ENCODE data around the gene SPATA6L. TPM values are rescaled to one million over a fixed set of nuclear protein-coding genes. Genes with fewer than 3 reads are reported as not detected.

Gene SPATA6L
- total RNA-seq, 1 donor from 2014 or later = 0.53 TPM

GRCh38 chr9:4678679-4679267 lies 12.5 kb upstream of the SPATA6L start:
- Mint-ChIP-seq H3K27ac (no peak overlapping the region), H3K4me3 (no peak overlapping the region), H3K36me3 (ENCODE audit: low read depth) (peaks cover 6% of the 10 kb centered on the region), H3K4me1 (peaks cover 5% of the 10 kb centered on the region), H3K9me3 (no peaks in the 10 kb centered on the region), H3K27me3 (no peaks in the 10 kb centered on the region)
- no peak for TF ChIP-seq CTCF (IDR thresholded peaks at IDR 0.05)
- POLR2A ChIA-PET = interaction anchor here (0.7 to 1.5 kb wide), 12 partner anchors 13 to 1330 kb away, joined by 3 to 21 read pairs (median 5); partner anchors contain the start of genes AK3, JAK2, PLGRKT and PLPP6
- ATAC-seq (ENCODE audit: low read depth) (peak; percentile 19), DNase-seq (peak; percentile 23)
- CTCF ChIA-PET = interaction anchor here (1.4 kb wide), 1 partner anchor 13 kb away, joined by 5 read pairs; the partner anchor contains the start of gene SPATA6L
- intact Hi-C loops (cut with micrococcal nuclease) = loop anchor here (1.0 to 5.0 kb wide), 13 partner anchors 12 to 1834 kb away; partner anchors contain the start of genes AK3, ERMP1, JAK2 and PLPP6

GRCh38 chr9:4677392-4677791 lies 11.1 kb upstream of the SPATA6L start:
- CTCF ChIA-PET = interaction anchor here (0.7 kb wide), 1 partner anchor 1197 kb away, joined by 4 read pairs; no protein-coding TSS in a partner anchor
- Mint-ChIP-seq H3K36me3 (ENCODE audit: low read depth) (no peaks in the 10 kb centered on the region), H3K4me1 (no peaks in the 10 kb centered on the region), H3K27me3 (no peaks in the 10 kb centered on the region), H3K27ac (no peak overlapping the region), H3K9me3 (no peaks in the 10 kb centered on the region), H3K4me3 (no peak overlapping the region)
- DNase-seq (no peak), ATAC-seq (ENCODE audit: low read depth) (no peak)
- intact Hi-C loops (cut with micrococcal nuclease) = loop anchor here (5.0 kb wide), 3 partner anchors 1155 to 1735 kb away; partner anchors contain the start of genes ERMP1 and UHRF2
- TF ChIP-seq CTCF (IDR thresholded peaks at IDR 0.05) = no peak
- POLR2A ChIA-PET = interaction anchor here (0.7 kb wide), 2 partner anchors 295 to 916 kb away, joined by 3 to 4 read pairs; no protein-coding TSS in a partner anchor

GRCh38 chr9:4674783-4675182 lies 8.5 kb upstream of the SPATA6L start:
- intact Hi-C loops (cut with micrococcal nuclease) = loop anchor here (5.0 kb wide), 3 partner anchors 1158 to 1738 kb away; partner anchors contain the start of genes ERMP1 and UHRF2
- Mint-ChIP-seq H3K27me3 (no peaks in the 10 kb centered on the region), H3K4me1 (no peaks in the 10 kb centered on the region), H3K27ac (no peak overlapping the region), H3K4me3 (no peak overlapping the region), H3K36me3 (ENCODE audit: low read depth) (no peaks in the 10 kb centered on the region), H3K9me3 (no peaks in the 10 kb centered on the region)
- ChIA-PET CTCF (no interaction called here), POLR2A (interaction anchor here (0.8 kb wide), 1 partner anchor 11 kb away, joined by 3 read pairs; no protein-coding TSS in a partner anchor)
- no peak for TF ChIP-seq CTCF (IDR thresholded peaks at IDR 0.05)
- ATAC-seq (ENCODE audit: low read depth) (no peak), DNase-seq (no peak)

- POLR2A ChIA-PET = no interaction called here
These were observed 5.5 kb upstream of the SPATA6L start for GRCh38 chr9:4671737-4672136.

More at GRCh38 chr9:4671737-4672136, 5.5 kb upstream of the SPATA6L start:
- CTCF ChIA-PET = no interaction called here
- peaks cover 2% of the 10 kb centered on the region for H3K4me1 Mint-ChIP-seq
- H3K9me3 Mint-ChIP-seq = no peaks in the 10 kb centered on the region
- no peak for TF ChIP-seq CTCF (IDR thresholded peaks at IDR 0.05)
- DNase-seq (no peak), ATAC-seq (ENCODE audit: low read depth) (no peak)
- no peak overlapping the region for H3K4me3 Mint-ChIP-seq
- no peaks in the 10 kb centered on the region for H3K36me3 Mint-ChIP-seq (ENCODE audit: low read depth)
- H3K27me3 Mint-ChIP-seq = peaks cover 8% of the 10 kb centered on the region
- H3K27ac Mint-ChIP-seq = no peak overlapping the region
- intact Hi-C loops (cut with micrococcal nuclease) = no loop called here
